ENCODE results near the gene DCXR. TPM values are rescaled to one million over a fixed set of nuclear protein-coding genes. Genes with fewer than 3 reads are reported as not detected.
A peak's percentile ranks its signal among the peaks of the same experiment; 100 is the strongest.

The DCXR gene
- total and polyA plus RNA-seq, 2 of the 13 experiments (the other 11 are each of a cell fraction or from before 2014, with no cell fraction given), result 287 to 311 TPM

- TF ChIP-seq BRF2 (CRISPR knock-in tag; IDR thresholded peaks at IDR 0.05) (peak; percentile 85; the same call in 1 of the 2 replicates), PCBP1 (IDR thresholded peaks at IDR 0.05; ENCODE audit: borderline replicate concordance, low read depth, low read length) (peak; percentile 96; the same call in 1 of the 2 replicates), ZNF572 (CRISPR knock-in tag; IDR thresholded peaks at IDR 0.05) (0 out of 2 replicates have a peak, but pooled peaks have one; percentile 60), U2AF2 (IDR thresholded peaks at IDR 0.05; ENCODE audit: low read depth, low read length) (no peak), ZNF709 (CRISPR knock-in tag; IDR thresholded peaks at IDR 0.05) (no peak), ZFYVE20 (CRISPR knock-in tag; IDR thresholded peaks at IDR 0.05; ENCODE audit: borderline replicate concordance, low read depth) (0 out of 2 replicates have a peak, but pooled peaks have one; percentile 5), IKZF4 (CRISPR knock-in tag; IDR thresholded peaks at IDR 0.05; ENCODE audit: borderline replicate concordance, low read depth, not compliant biosample characterization) (peak; percentile 39), ZFP90 (CRISPR knock-in tag; IDR thresholded peaks at IDR 0.05; ENCODE audit: borderline replicate concordance) (peak; percentile 85; the same call in 1 of the 2 replicates), PAXIP1 (CRISPR knock-in tag; conservative IDR thresholded peaks at IDR 0.05) (peak; percentile 51), ZBTB34 (CRISPR knock-in tag; IDR thresholded peaks at IDR 0.05) (peak; percentile 92), NFKBIZ (CRISPR knock-in tag; IDR thresholded peaks at IDR 0.05) (peak; percentile 76), CREM (IDR thresholded peaks at IDR 0.05) (peak; percentile 57), CREM (CRISPR knock-in tag; IDR thresholded peaks at IDR 0.05) (no peak), MBNL3 (CRISPR knock-in tag; conservative IDR thresholded peaks at IDR 0.05) (no peak), WIZ (CRISPR knock-in tag; IDR thresholded peaks at IDR 0.05) (no peak), STAT6 (CRISPR knock-in tag; IDR thresholded peaks at IDR 0.05; ENCODE audit: borderline replicate concordance) (peak; percentile 35; the same call in 1 of the 2 replicates), ZNF784 (CRISPR knock-in tag; IDR thresholded peaks at IDR 0.05; ENCODE audit: borderline replicate concordance) (no peak), ZNF777 (CRISPR knock-in tag; IDR thresholded peaks at IDR 0.05) (peak; percentile 75; the same call in 1 of the 2 replicates), SRSF9 (IDR thresholded peaks at IDR 0.05; ENCODE audit: borderline replicate concordance, insufficient read depth, low read depth, low read length, poor library complexity, severe bottlenecking) (no peak)
Observed at GRCh38 chr17:81991684-81992305, 45.7 kb downstream of the DCXR start (continued).
